ENCODE data around the gene VAMP4. TPM values are rescaled to one million over a fixed set of nuclear protein-coding genes. Genes with fewer than 3 reads are reported as not detected.

Gene VAMP4
- total RNA-seq, 1 donor = 7.3 TPM

DNA sequence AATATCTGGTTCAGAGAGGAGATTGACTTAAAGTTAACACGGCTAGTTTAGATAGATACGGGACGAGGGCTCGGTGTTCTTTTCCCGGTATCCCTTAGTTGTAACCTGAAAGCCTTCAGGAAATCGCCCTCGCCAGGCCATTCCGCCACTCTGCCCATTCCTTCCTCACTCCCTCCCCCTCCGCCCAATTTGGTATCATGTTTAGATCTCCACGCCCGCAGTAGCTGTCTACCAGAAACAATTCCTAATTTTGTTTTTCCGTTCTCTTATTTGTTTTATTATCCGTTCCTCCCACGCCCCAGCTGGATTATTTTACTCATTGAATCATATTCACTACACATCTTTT lies 685 bp upstream of the VAMP4 start:
- no peak for TF ChIP-seq CTCF (IDR thresholded peaks at IDR 0.05; ENCODE audit: insufficient read depth, low read depth, low read length)
- H3K4me3 ChIP-seq (ENCODE audit: low read depth, low read length) = peak overlapping the region; percentile 92
- DNase-seq (ENCODE audit: low read depth) = peak; percentile 52

GRCh38 chr1:171740987-171741871 lies 636 bp downstream of the VAMP4 start:
- peak overlapping the region; percentile 92 for H3K4me3 ChIP-seq (ENCODE audit: low read depth, low read length)
- TF ChIP-seq CTCF (IDR thresholded peaks at IDR 0.05; ENCODE audit: insufficient read depth, low read depth, low read length) = peak; percentile 20
- peak; percentile 29 for DNase-seq (ENCODE audit: low read depth)

DNA sequence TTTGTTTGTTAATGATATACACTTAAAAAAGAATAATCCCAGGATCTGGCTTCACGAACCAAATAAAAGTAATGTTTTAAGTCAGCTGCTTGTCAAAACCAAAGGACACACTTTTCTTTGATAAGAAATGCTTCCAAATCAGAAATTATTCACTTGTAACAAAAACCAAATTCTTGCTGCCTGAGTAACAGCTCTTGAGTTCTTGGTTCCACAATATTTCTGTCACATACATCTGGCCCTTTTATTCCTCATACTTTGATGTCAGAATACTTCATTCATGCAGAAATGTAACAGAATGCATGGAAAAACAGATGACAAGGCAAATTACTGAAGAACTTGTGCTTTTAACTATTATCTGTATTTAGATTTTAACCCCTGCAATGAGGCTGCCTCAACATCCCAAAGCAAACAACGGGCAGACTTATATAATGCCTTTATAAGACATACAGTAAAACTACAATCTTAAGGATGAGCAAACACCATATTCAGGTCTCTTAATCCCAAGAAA lies 1.5 kb downstream of the VAMP4 start:
- peak; percentile 14 for DNase-seq (ENCODE audit: low read depth)
- peak overlapping the region; percentile 92 for H3K4me3 ChIP-seq (ENCODE audit: low read depth, low read length)
- TF ChIP-seq CTCF (IDR thresholded peaks at IDR 0.05; ENCODE audit: insufficient read depth, low read depth, low read length) = no peak

- no peak overlapping the region for H3K4me3 ChIP-seq (ENCODE audit: low read depth, low read length)
- peak; percentile 26 for DNase-seq (ENCODE audit: low read depth)
- no peak for TF ChIP-seq CTCF (IDR thresholded peaks at IDR 0.05; ENCODE audit: insufficient read depth, low read depth, low read length)
Observed at GRCh38 chr1:171739656-171740055, 2.2 kb downstream of the VAMP4 start.

DNA sequence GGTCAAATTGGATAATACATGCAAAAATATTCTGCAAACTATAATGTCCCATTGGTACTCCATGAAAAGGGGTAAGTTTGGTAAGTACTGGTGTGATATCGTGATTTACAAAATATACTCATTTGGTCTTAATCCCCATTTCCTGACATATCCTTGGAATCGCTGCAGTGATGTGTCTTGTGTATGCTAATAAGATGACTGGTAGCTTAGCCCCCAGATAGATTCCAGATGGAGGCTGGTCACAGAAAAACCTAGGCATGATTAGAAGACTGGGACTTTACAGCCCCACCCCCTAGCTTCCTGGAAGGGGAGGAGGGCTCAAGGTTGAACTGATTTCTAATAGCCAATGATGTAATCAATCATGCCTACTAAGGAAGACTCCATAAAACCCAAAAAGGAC lies 3.0 kb downstream of the VAMP4 start:
- TF ChIP-seq CTCF (IDR thresholded peaks at IDR 0.05; ENCODE audit: insufficient read depth, low read depth, low read length) = no peak
- DNase-seq (ENCODE audit: low read depth) = peak; percentile 30
- no peak overlapping the region for H3K4me3 ChIP-seq (ENCODE audit: low read depth, low read length)

DNA sequence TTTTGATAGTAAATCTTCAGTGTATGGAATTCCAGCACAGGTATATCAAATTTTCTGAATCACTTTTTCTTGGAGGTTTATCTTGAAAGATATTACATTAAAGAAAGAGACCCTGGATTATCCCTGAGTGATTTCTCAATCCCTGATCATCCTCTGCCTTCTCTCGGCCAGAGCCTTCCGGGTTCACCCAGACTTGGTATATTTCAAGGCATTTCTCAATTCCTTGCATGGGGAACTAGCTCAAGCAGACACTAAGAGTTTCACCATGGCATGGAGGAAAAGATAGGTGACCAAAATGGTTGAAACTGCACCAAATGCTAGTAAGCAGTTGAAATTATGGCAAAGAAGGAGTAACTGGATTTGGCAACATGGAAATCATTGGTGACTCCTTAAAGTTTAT lies 5.7 kb downstream of the VAMP4 start:
- no peak for DNase-seq (ENCODE audit: low read depth)
- no peak overlapping the region for H3K4me3 ChIP-seq (ENCODE audit: low read depth, low read length)
- TF ChIP-seq CTCF (IDR thresholded peaks at IDR 0.05; ENCODE audit: insufficient read depth, low read depth, low read length) = no peak
